ENCODE measurements around the gene SELENOO. TPM values are rescaled to one million over a fixed set of nuclear protein-coding genes. Genes with fewer than 3 reads are reported as not detected.

SELENOO gene
- total and polyA plus RNA-seq, 2 of the 13 experiments (the other 11 are each of a cell fraction or from before 2014, with no cell fraction given): 14.4 to 19.0 TPM

DNA sequence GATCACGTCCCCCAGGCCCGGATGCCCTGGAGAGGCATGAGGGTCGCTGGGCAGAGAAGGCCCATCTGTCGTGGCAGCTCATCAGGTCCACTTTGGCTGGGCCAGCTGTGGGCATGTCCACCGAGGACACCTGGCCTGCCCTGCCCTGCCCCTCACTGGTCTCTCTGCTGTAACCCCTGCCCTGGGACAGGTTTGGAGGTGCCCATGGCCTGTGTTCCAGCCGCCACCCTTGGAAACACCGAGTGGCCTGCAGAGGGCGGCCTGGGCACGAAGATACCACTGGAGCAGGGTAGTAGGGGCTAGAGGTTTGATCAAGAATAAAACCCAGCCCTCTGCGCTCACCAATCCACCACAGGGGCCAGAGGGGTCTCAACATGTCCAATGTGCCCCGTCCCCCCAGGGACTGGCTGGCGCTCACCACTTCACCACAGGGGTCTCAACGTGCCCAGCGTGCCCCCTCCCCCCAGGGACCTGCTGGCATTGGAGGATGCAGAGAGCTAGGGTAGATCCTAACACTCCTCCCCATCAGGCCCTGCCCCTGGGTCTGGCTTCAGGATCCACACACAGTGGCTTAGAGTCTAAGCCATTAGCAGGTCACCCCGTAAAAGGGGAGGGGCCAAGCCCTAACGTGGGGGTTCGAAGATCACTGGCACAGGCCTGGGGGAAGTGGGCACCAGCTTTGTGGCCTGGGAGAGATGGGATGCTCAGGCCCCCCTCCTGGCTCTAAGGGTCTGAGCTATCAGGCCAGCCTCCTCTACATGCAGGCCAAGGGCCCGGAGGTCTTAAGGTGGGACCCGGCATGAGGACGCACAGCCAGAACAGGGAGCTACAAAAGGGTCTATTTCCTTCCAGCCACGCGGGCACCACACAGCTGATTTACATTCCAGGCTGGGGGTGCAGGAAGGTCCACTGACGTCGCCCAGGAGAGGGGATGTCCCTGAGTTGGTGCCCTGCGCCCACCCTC is 51.6 kb downstream of the SELENOO start (continued):
- TF ChIP-seq, protein P1, sequence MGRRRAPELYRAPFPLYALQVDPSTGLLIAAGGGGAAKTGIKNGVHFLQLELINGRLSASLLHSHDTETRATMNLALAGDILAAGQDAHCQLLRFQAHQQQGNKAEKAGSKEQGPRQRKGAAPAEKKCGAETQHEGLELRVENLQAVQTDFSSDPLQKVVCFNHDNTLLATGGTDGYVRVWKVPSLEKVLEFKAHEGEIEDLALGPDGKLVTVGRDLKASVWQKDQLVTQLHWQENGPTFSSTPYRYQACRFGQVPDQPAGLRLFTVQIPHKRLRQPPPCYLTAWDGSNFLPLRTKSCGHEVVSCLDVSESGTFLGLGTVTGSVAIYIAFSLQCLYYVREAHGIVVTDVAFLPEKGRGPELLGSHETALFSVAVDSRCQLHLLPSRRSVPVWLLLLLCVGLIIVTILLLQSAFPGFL (CRISPR knock-in tag; IDR thresholded peaks at IDR 0.05): no peak
- TF ChIP-seq ZNF468 (CRISPR knock-in tag; IDR thresholded peaks at IDR 0.05) (no peak), REL (CRISPR knock-in tag; conservative IDR thresholded peaks at IDR 0.05) (no peak), ZNF83 (CRISPR knock-in tag; IDR thresholded peaks at IDR 0.05; ENCODE audit: borderline replicate concordance) (no peak), FIP1L1 (IDR thresholded peaks at IDR 0.05; ENCODE audit: borderline replicate concordance, insufficient read depth, low read depth, low read length) (no peak), ZNF230 (CRISPR knock-in tag; IDR thresholded peaks at IDR 0.05) (no peak), ATF7-NPFF (CRISPR knock-in tag; IDR thresholded peaks at IDR 0.05; ENCODE audit: low read depth) (no peak)
- TF ChIP-seq, protein P2, sequence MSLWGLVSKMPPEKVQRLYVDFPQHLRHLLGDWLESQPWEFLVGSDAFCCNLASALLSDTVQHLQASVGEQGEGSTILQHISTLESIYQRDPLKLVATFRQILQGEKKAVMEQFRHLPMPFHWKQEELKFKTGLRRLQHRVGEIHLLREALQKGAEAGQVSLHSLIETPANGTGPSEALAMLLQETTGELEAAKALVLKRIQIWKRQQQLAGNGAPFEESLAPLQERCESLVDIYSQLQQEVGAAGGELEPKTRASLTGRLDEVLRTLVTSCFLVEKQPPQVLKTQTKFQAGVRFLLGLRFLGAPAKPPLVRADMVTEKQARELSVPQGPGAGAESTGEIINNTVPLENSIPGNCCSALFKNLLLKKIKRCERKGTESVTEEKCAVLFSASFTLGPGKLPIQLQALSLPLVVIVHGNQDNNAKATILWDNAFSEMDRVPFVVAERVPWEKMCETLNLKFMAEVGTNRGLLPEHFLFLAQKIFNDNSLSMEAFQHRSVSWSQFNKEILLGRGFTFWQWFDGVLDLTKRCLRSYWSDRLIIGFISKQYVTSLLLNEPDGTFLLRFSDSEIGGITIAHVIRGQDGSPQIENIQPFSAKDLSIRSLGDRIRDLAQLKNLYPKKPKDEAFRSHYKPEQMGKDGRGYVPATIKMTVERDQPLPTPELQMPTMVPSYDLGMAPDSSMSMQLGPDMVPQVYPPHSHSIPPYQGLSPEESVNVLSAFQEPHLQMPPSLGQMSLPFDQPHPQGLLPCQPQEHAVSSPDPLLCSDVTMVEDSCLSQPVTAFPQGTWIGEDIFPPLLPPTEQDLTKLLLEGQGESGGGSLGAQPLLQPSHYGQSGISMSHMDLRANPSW (CRISPR knock-in tag; IDR thresholded peaks at IDR 0.05; ENCODE audit: borderline replicate concordance): no peak
- TF ChIP-seq, protein P3, sequence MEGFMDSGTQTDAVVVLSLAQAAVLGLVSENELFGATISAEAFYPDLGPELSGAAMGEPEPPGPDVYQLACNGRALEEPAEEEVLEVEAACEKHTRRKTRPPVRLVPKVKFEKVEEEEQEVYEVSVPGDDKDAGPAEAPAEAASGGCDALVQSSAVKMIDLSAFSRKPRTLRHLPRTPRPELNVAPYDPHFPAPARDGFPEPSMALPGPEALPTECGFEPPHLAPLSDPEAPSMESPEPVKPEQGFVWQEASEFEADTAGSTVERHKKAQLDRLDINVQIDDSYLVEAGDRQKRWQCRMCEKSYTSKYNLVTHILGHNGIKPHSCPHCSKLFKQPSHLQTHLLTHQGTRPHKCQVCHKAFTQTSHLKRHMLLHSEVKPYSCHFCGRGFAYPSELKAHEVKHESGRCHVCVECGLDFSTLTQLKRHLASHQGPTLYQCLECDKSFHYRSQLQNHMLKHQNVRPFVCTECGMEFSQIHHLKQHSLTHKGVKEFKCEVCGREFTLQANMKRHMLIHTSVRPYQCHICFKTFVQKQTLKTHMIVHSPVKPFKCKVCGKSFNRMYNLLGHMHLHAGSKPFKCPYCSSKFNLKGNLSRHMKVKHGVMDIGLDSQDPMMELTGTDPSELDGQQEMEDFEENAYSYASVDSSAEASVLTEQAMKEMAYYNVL (CRISPR knock-in tag; IDR thresholded peaks at IDR 0.05; ENCODE audit: borderline replicate concordance): no peak
- TF ChIP-seq, protein P4, sequence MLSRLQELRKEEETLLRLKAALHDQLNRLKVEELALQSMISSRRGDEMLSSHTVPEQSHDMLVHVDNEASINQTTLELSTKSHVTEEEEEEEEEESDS (CRISPR knock-in tag; IDR thresholded peaks at IDR 0.05; ENCODE audit: borderline replicate concordance): no peak
- TF ChIP-seq, protein P5, sequence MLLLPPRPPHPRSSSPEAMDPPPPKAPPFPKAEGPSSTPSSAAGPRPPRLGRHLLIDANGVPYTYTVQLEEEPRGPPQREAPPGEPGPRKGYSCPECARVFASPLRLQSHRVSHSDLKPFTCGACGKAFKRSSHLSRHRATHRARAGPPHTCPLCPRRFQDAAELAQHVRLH (CRISPR knock-in tag; IDR thresholded peaks at IDR 0.05; ENCODE audit: borderline replicate concordance, low read depth): no peak
- TF ChIP-seq, protein P6, sequence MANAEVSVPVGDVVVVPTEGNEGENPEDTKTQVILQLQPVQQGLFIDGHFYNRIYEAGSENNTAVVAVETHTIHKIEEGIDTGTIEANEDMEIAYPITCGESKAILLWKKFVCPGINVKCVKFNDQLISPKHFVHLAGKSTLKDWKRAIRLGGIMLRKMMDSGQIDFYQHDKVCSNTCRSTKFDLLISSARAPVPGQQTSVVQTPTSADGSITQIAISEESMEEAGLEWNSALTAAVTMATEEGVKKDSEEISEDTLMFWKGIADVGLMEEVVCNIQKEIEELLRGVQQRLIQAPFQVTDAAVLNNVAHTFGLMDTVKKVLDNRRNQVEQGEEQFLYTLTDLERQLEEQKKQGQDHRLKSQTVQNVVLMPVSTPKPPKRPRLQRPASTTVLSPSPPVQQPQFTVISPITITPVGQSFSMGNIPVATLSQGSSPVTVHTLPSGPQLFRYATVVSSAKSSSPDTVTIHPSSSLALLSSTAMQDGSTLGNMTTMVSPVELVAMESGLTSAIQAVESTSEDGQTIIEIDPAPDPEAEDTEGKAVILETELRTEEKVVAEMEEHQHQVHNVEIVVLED (CRISPR knock-in tag; IDR thresholded peaks at IDR 0.05; ENCODE audit: borderline replicate concordance): no peak
- TF ChIP-seq, protein P7, sequence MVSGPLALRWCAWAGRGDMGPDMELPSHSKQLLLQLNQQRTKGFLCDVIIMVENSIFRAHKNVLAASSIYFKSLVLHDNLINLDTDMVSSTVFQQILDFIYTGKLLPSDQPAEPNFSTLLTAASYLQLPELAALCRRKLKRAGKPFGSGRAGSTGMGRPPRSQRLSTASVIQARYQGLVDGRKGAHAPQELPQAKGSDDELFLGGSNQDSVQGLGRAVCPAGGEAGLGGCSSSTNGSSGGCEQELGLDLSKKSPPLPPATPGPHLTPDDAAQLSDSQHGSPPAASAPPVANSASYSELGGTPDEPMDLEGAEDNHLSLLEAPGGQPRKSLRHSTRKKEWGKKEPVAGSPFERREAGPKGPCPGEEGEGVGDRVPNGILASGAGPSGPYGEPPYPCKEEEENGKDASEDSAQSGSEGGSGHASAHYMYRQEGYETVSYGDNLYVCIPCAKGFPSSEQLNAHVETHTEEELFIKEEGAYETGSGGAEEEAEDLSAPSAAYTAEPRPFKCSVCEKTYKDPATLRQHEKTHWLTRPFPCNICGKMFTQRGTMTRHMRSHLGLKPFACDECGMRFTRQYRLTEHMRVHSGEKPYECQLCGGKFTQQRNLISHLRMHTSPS (CRISPR knock-in tag; IDR thresholded peaks at IDR 0.05; ENCODE audit: low read depth): peak; percentile 64
- TF ChIP-seq, protein P8, sequence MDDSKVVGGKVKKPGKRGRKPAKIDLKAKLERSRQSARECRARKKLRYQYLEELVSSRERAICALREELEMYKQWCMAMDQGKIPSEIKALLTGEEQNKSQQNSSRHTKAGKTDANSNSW (CRISPR knock-in tag; IDR thresholded peaks at IDR 0.05; ENCODE audit: borderline replicate concordance): no peak
- TF ChIP-seq, protein P9, sequence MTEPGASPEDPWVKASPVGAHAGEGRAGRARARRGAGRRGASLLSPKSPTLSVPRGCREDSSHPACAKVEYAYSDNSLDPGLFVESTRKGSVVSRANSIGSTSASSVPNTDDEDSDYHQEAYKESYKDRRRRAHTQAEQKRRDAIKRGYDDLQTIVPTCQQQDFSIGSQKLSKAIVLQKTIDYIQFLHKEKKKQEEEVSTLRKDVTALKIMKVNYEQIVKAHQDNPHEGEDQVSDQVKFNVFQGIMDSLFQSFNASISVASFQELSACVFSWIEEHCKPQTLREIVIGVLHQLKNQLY (CRISPR knock-in tag; IDR thresholded peaks at IDR 0.05): no peak

Data from HepG2 (cell line).